ENCODE measurements around the gene NFS1. TPM values are rescaled to one million over a fixed set of nuclear protein-coding genes. Genes with fewer than 3 reads are reported as not detected.
"Not testable (repeated sequence)": the region's sequence is repeated elsewhere in the genome, so short reads cannot be mapped to it uniquely, and the experiment has no call there.

Gene NFS1
- total RNA-seq, 4 donors from 2014 or later, result 21.1 to 45.5 (median 36.3) TPM

DNA sequence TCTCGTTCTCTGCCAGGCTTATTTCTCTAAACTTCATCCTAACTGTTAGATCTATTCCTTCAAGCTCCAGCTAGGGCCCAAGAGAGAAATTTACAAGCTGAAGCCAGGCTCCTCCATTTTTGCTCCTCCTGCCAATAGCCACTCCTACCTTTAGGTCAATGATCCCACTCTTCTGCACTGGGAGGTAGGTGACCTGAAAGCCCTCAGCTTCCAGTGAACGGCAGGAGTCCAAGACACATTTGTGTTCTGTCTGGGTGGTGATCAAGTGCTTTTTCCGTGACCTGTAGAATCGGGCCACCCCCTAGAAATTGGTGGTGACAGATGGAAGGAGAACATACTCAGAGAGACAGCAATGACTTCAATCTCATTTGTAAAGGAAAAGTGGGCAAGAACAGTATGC is 8.9 kb downstream of the NFS1 start:
- no peak for DNase-seq
- TF ChIP-seq, protein P1, sequence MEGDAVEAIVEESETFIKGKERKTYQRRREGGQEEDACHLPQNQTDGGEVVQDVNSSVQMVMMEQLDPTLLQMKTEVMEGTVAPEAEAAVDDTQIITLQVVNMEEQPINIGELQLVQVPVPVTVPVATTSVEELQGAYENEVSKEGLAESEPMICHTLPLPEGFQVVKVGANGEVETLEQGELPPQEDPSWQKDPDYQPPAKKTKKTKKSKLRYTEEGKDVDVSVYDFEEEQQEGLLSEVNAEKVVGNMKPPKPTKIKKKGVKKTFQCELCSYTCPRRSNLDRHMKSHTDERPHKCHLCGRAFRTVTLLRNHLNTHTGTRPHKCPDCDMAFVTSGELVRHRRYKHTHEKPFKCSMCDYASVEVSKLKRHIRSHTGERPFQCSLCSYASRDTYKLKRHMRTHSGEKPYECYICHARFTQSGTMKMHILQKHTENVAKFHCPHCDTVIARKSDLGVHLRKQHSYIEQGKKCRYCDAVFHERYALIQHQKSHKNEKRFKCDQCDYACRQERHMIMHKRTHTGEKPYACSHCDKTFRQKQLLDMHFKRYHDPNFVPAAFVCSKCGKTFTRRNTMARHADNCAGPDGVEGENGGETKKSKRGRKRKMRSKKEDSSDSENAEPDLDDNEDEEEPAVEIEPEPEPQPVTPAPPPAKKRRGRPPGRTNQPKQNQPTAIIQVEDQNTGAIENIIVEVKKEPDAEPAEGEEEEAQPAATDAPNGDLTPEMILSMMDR (IDR thresholded peaks at IDR 0.05), result no peak
- TF ChIP-seq POLR2A (IDR thresholded peaks at IDR 0.05), result no peak
- no peaks in the 10 kb centered on the region for H3K4me1 ChIP-seq
- no peaks in the 10 kb centered on the region for H3K9me3 ChIP-seq
- H3K36me3 ChIP-seq, result peaks cover 13 to 28% of the 10 kb centered on the region in 2 donors
- WGBS, 2 donors, result 67 to 92% methylated on average over 4 of the region's 4 CpGs
- H3K4me3 ChIP-seq (replicated peaks in 1 of 3), result no peak overlapping the region
- intact Hi-C loops (cut with DNase I), result no loop called here
- no peaks in the 10 kb centered on the region for H3K27me3 ChIP-seq
- H3K27ac ChIP-seq, result no peak overlapping the region

DNA sequence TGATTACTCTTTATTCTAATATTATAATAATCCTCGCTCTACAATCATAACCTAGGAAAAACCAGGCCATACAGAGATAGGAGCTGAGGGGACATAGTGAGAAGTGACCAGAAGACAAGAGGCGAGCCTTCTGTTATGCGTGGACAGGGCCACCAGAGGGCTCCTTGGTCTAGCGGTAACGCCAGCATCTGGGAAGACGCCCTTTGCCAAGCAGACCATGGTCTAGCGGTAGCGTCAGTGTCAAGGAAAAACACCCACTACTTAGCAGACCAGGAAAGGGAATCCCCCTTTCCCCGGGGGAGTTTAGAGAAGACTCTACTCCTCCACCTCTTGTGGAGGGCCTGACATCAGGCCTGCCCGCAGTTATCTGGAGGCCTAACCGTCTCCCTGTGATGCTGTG is 12.3 kb downstream of the NFS1 start:
- peaks cover 13 to 24% of the 10 kb centered on the region in 2 donors for H3K36me3 ChIP-seq
- DNase-seq; H3K4me3 ChIP-seq (replicated peaks in 1 of 3); H3K4me1 ChIP-seq; intact Hi-C loops (cut with DNase I); H3K27me3 ChIP-seq; H3K27ac ChIP-seq; H3K9me3 ChIP-seq: not testable (repeated sequence)
- 93 to 95% methylated on average over 11 of the region's 11 CpGs for WGBS, 2 donors

- H3K27me3 ChIP-seq; H3K4me1 ChIP-seq; H3K9me3 ChIP-seq; DNase-seq; H3K4me3 ChIP-seq (replicated peaks in 1 of 3); H3K27ac ChIP-seq; intact Hi-C loops (cut with DNase I): not testable (repeated sequence)
- 96 to 97% methylated on average over 9 of the region's 9 CpGs for WGBS, 2 donors
- H3K36me3 ChIP-seq, result peaks cover 13 to 24% of the 10 kb centered on the region in 2 donors
Observed at GRCh38 chr20:35685368-35685767, 13.8 kb downstream of the NFS1 start.

- intact Hi-C loops (cut with DNase I), result no loop called here
- no peak overlapping the region for H3K27ac ChIP-seq
- H3K4me3 ChIP-seq (replicated peaks in 1 of 3), result no peak overlapping the region
- H3K4me1 ChIP-seq, result no peaks in the 10 kb centered on the region
- peaks cover 0 to 9% of the 10 kb centered on the region in 2 donors for H3K36me3 ChIP-seq
- no peak for DNase-seq
- TF ChIP-seq, protein P1 (IDR thresholded peaks at IDR 0.05), result no peak
- no peak for TF ChIP-seq POLR2A (IDR thresholded peaks at IDR 0.05)
- WGBS, 2 donors, result 0 to 94% methylated on average over 1 of the region's 1 CpG
- H3K9me3 ChIP-seq, result no peaks in the 10 kb centered on the region
- no peaks in the 10 kb centered on the region for H3K27me3 ChIP-seq
Observed at GRCh38 chr20:35681960-35682359, 17.2 kb downstream of the NFS1 start.

- intact Hi-C loops (cut with DNase I), result no loop called here
Observed at GRCh38 chr20:35680452-35681183, 18.5 kb downstream of the NFS1 start.

DNA sequence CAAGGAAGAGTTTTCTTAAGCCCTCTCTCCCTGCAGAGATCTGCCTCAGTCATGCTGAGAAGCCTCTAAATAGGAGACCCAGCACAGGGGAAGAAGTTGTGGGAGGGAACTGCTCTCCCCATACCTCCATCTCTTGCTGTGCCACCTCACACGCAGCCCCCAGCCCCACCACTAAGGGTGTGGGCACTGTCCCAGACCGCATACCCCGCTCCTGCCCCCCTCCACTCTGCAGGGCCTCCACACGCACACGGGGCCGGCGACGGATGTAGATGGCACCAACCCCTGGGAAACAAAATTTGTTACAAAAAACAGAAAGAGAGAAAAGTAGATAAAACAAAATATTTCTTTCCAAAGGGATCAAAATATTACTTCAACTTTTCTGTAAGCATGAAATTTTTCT is 24.2 kb downstream of the NFS1 start:
- Histone ChIP-seq H3K27me3 (no peaks in the 10 kb centered on the region), H3K27ac (no peak overlapping the region)
- 97 to 98% methylated on average over 8 of the region's 8 CpGs for WGBS, 2 donors

More at GRCh38 chr20:35680452-35681183, 18.5 kb downstream of the NFS1 start:
- DNase-seq, result no peak
- H3K4me3 ChIP-seq (replicated peaks in 1 of 3), result no peak overlapping the region
- no peak for TF ChIP-seq POLR2A (IDR thresholded peaks at IDR 0.05)
- TF ChIP-seq, protein P1 (IDR thresholded peaks at IDR 0.05), result no peak
- no peaks in the 10 kb centered on the region for H3K27me3 ChIP-seq
- H3K27ac ChIP-seq, result no peak overlapping the region
- H3K9me3 ChIP-seq, result no peaks in the 10 kb centered on the region
- 82 to 90% methylated on average over 4 of the region's 4 CpGs for WGBS, 2 donors
- H3K4me1 ChIP-seq, result no peaks in the 10 kb centered on the region
- peaks cover 0 to 7% of the 10 kb centered on the region in 2 donors for H3K36me3 ChIP-seq

More for the DNA sequence above, 24.2 kb downstream of the NFS1 start:
- Histone ChIP-seq H3K36me3 (peaks cover 23 to 24% of the 10 kb centered on the region in 2 donors), H3K4me3 (replicated peaks in 1 of 3) (no peak overlapping the region), H3K9me3 (no peaks in the 10 kb centered on the region), H3K4me1 (no peaks in the 10 kb centered on the region)
- intact Hi-C loops (cut with DNase I), result no loop called here
- DNase-seq, result no peak
- TF ChIP-seq, protein P1 (IDR thresholded peaks at IDR 0.05), result no peak
- TF ChIP-seq POLR2A (IDR thresholded peaks at IDR 0.05), result no peak
